ENCODE measurements around the gene APBB1. TPM values are rescaled to one million over a fixed set of nuclear protein-coding genes. Genes with fewer than 3 reads are reported as not detected.

Gene APBB1
- total RNA-seq, 1 experiment from 2014 or later = 12.4 TPM

DNA sequence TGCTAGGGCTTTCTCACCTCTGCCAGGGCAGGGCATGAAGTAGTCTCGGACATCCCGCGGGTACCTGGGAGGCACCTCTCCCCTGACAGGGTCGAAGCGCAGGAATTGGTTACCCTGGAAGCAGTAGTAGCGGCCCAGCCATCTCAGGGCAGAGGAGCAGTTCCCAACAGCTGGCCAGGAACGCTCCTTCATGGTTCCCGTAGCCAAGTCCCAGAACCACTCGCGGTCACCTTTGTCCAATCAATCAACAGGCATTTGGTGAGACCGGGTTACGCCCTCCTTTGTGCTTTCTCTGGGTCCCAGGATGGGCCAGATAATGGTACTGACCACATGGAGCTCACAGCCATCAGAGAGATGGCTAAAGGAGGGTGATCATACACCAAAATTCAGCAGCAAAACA is 18.5 kb upstream of the APBB1 start:
- Histone ChIP-seq H3K9ac (ENCODE audit: low read length) (no peak overlapping the region), H2AFZ (ENCODE audit: low read depth, low read length, poor library complexity, severe bottlenecking) (no peak overlapping the region), H3K9me2 (ENCODE audit: insufficient read depth) (no peaks in the 10 kb centered on the region), H3K36me3 (ENCODE audit: control insufficient read depth in 1 of 2, insufficient read depth in 2 of 2, low read length in 2 of 2) (no peaks in the 10 kb centered on the region), H3K4me1 (ENCODE audit: control insufficient read depth in 1 of 2, insufficient read depth in 2 of 2, low read length in 2 of 2) (peaks cover 4 to 6% of the 10 kb centered on the region in 2 experiments), H3K27me3 (ENCODE audit: insufficient read depth, low read length) (no peaks in the 10 kb centered on the region), H3K27ac (ENCODE audit: low read depth, low read length) (no peak overlapping the region), H3K4me3 (replicated peaks in 1 of 2; ENCODE audit: low read depth in 1 of 2, low read length in 2 of 2) (no peak overlapping the region), H4K20me1 (ENCODE audit: insufficient read depth) (no peaks in the 10 kb centered on the region), H3K9me3 (ENCODE audit: control insufficient read depth in 1 of 2, insufficient read depth in 1 of 2, low read depth in 1 of 2, low read length in 2 of 2) (no peaks in the 10 kb centered on the region), H3K79me2 (ENCODE audit: insufficient read depth, low read length) (no peaks in the 10 kb centered on the region), H3K4me2 (ENCODE audit: low read length) (no peak overlapping the region)
- no peak for ATAC-seq
- BruUV-seq (replicated peaks) = no TSS peak
- no peak for DNase-seq (ENCODE audit: low read depth, low spot score)
- POLR2A ChIA-PET = no interaction called here
- RAD21 ChIA-PET (ENCODE audit: low non-redundant PET in 1 of 2, low total read pairs in 2 of 2, uncharacterized antibody in 2 of 2, unreplicated experiment in 2 of 2) = no interaction called here
- CTCF ChIA-PET = interaction anchor here (0.7 to 2.4 kb wide), 3 partner anchors 18 to 58 kb away, joined by 3 to 26 read pairs (median 3); partner anchors contain the start of gene APBB1
- intact Hi-C loops (cut with micrococcal nuclease) = no loop called here
- no peak for TF ChIP-seq REST (IDR thresholded peaks at IDR 0.05; ENCODE audit: low read depth)
- TF ChIP-seq ZNF274 (IDR thresholded peaks at IDR 0.05; ENCODE audit: low read depth, low read length) = no peak
- no peak for TF ChIP-seq ATF3 (IDR thresholded peaks at IDR 0.05)
- no peak for TF ChIP-seq FOSL1 (IDR thresholded peaks at IDR 0.05; ENCODE audit: low read depth)
- TF ChIP-seq MAX (IDR thresholded peaks at IDR 0.05) = no peak
- no peak for TF ChIP-seq SRF (IDR thresholded peaks at IDR 0.05; ENCODE audit: low read depth)
- TF ChIP-seq ZFX (IDR thresholded peaks at IDR 0.05) = no peak
- no peak for TF ChIP-seq TCF7L2 (IDR thresholded peaks at IDR 0.05; ENCODE audit: borderline replicate concordance, extremely low read depth, insufficient read depth, insufficient read length)
- no peak for TF ChIP-seq EGR1 (IDR thresholded peaks at IDR 0.05; ENCODE audit: low read depth)
- TF ChIP-seq SP1 (IDR thresholded peaks at IDR 0.05; ENCODE audit: low read depth) = no peak

Data from HCT116 (cell line).